GM12878 (cell line): ENCODE results near the gene SORCS1. TPM values are rescaled to one million over a fixed set of nuclear protein-coding genes. Genes with fewer than 3 reads are reported as not detected.

Source experiments
- ATAC-seq: fragments of 200-7000 bp; cut with Tn5 transposase; 3 replicates; pipeline ENCODE4 v1.9.1; 2020; ENCODE audit warnings: mild to moderate bottlenecking, moderate library complexity
- BruUV-seq: library from RNA; stranded (reverse); fragments of 400-500 nt; replicated peaks from 2 replicates; lab custom pipeline; 2021; lab: Mats Ljungman, UMichigan
- CTCF ChIA-PET: fragments of 300-600 bp; sonication (Branson Sonifier 250); formaldehyde crosslinking; extraction: SDS; loops from one replicate; lab custom pipeline; 2021; ENCODE audit warnings: inconsistent platforms; lab: Yijun Ruan, JAX
- POLR2A ChIA-PET: fragments of 350-600 bp; formaldehyde crosslinking; extraction: SDS; loops from one replicate; lab custom pipeline; 2021; ENCODE audit warnings: inconsistent platforms; lab: Charles Lee
- RAD21 ChIA-PET: fragments of 300-600 bp; sonication (Branson Sonifier 250); formaldehyde crosslinking; loops from one replicate; lab custom pipeline; 2023; ENCODE audit warnings: antibody characterized with exemption; ENCODE audit not compliant: unreplicated experiment; lab: Charles Lee
- SMC1A ChIA-PET: fragments of 300-600 bp; sonication (Branson Sonifier 250); formaldehyde crosslinking; loops from one replicate; lab custom pipeline; 2023; ENCODE audit not compliant: unreplicated experiment, uncharacterized antibody; lab: Charles Lee
- DNase-seq: peaks from one replicate; pipeline ENCODE4 v3.0.0-alpha.2; 2011; ENCODE audit warnings: low read depth, low spot score
- FAIRE-seq: peaks from 3 replicates; lab custom pipeline; 2011; peaks lifted over from hg19 to GRCh38; lab: Jason Lieb, UNC
- H2AFZ ChIP-seq: 2 replicates; pipeline ENCODE4 v1.6.0; 2011; ENCODE audit warnings: low read depth, low read length, control low read depth; ENCODE audit not compliant: control insufficient read depth
- H3K27ac ChIP-seq: 2 replicates; pipeline ENCODE4 v1.5.1; 2011; ENCODE audit warnings: control low read depth; ENCODE audit not compliant: control insufficient read depth, insufficient read depth
- H3K27me3 ChIP-seq, 2 experiments: replicated peaks in 1 of 2; 2 replicates each; pipeline versions ENCODE4 v1.6.0 to v1.6.1; 2011; ENCODE audit warnings: low read length in 1 of 2; ENCODE audit not compliant: control insufficient read depth in 2 of 2, insufficient read depth in 2 of 2
- H3K36me3 ChIP-seq, 2 experiments: 2 replicates each; pipeline ENCODE4 v1.5.1; 2011; ENCODE audit warnings: low read length in 1 of 2; ENCODE audit not compliant: control insufficient read depth in 2 of 2, insufficient read depth in 2 of 2
- H3K4me1 ChIP-seq: 2 replicates; pipeline ENCODE4 v1.6.1; 2011; ENCODE audit warnings: mild to moderate bottlenecking, low read length, moderate library complexity, mixed read lengths; ENCODE audit not compliant: control insufficient read depth, insufficient read depth
- H3K4me2 ChIP-seq: 2 replicates; pipeline ENCODE4 v1.6.0; 2011; ENCODE audit warnings: control low read depth; ENCODE audit not compliant: control insufficient read depth, insufficient read depth
- H3K4me3 ChIP-seq: fragments of 200-600 bp; sonication (generic); 2 replicates; pipeline ENCODE4 v1.5.1; 2016
- H3K79me2 ChIP-seq: 2 replicates; pipeline ENCODE4 v1.6.0; 2011; ENCODE audit warnings: low read length; ENCODE audit not compliant: control insufficient read depth, insufficient read depth
- H3K9ac ChIP-seq: 2 replicates; pipeline ENCODE4 v1.8.0; 2011; ENCODE audit warnings: low read length, control low read depth, mixed read lengths; ENCODE audit not compliant: control insufficient read depth, insufficient read depth
- H3K9me3 ChIP-seq: replicated peaks from 3 replicates; pipeline ENCODE4 v1.5.1; 2011; ENCODE audit warnings: mild to moderate bottlenecking, low read length; ENCODE audit not compliant: control insufficient read depth, insufficient read depth
- H4K20me1 ChIP-seq: 2 replicates; pipeline ENCODE4 v1.6.0; 2011; ENCODE audit not compliant: control insufficient read depth, insufficient read depth
- E4F1 ChIP-seq: fragments of 450-650 bp; IDR thresholded peaks from 2 replicates; pipeline ENCODE4 v1.6.1; 2018; ENCODE audit warnings: borderline replicate concordance, mild to moderate bottlenecking; ENCODE audit not compliant: partially characterized antibody
- FOXK2 ChIP-seq: fragments of 450-650 bp; IDR thresholded peaks from 2 replicates; pipeline ENCODE4 v1.6.1; 2017; ENCODE audit warnings: mild to moderate bottlenecking, moderate library complexity
- HDAC2 ChIP-seq: fragments of 200-600 bp; sonication (generic); IDR thresholded peaks from 2 replicates; pipeline ENCODE4 v1.6.1; 2017
- KAT2A ChIP-seq: conservative IDR thresholded peaks from 2 replicates; pipeline ENCODE4 v1.6.1; 2011; ENCODE audit warnings: low read depth, low read length; ENCODE audit not compliant: control insufficient read depth
- LARP7 ChIP-seq: fragments of 450-650 bp; IDR thresholded peaks from 2 replicates; pipeline ENCODE4 v1.6.1; 2017; ENCODE audit warnings: mild to moderate bottlenecking
- MEF2B ChIP-seq: fragments of 450-650 bp; IDR thresholded peaks from 2 replicates; pipeline ENCODE4 v1.6.1; 2018; ENCODE audit warnings: mild to moderate bottlenecking, moderate library complexity; ENCODE audit not compliant: partially characterized antibody, poor library complexity, severe bottlenecking
- PAX5 ChIP-seq: IDR thresholded peaks from 2 replicates; pipeline ENCODE4 v1.6.1; 2011; ENCODE audit warnings: low read depth, low read length, borderline replicate concordance
- PAX8 ChIP-seq: fragments of 450-650 bp; IDR thresholded peaks from 2 replicates; pipeline ENCODE4 v1.6.1; 2017; ENCODE audit warnings: mild to moderate bottlenecking, moderate library complexity
- SMC3 ChIP-seq: IDR thresholded peaks from 2 replicates; pipeline ENCODE4 v1.6.1; 2011; ENCODE audit warnings: low read length, improper control_type of control experiment, borderline replicate concordance
- WRNIP1 ChIP-seq: IDR thresholded peaks from 2 replicates; pipeline ENCODE4 v1.6.1; 2011; ENCODE audit warnings: low read depth, low read length, improper control_type of control experiment, borderline replicate concordance
- ZBTB11 ChIP-seq: fragments of 450-650 bp; formaldehyde crosslinking; IDR thresholded peaks from 2 replicates; pipeline ENCODE4 v1.5.0; 2022; ENCODE audit warnings: mild to moderate bottlenecking, missing genetic modification characterization
- WGBS: methylation state at CpG from one replicate; pipeline ENCODE4 v1.1.6; 2016; ENCODE audit warnings: low lambda C conversion rate; ENCODE audit not compliant: insufficient replicate concordance, insufficient coverage; ENCODE audit errors: missing lambda C conversion rate; 5-methylcytosine and 5-hydroxymethylcytosine counted together
- in situ Hi-C: fragments of 300-500 bp; cut with MboI; formaldehyde crosslinking; loops from 9 replicates; pipeline ENCODE4 v1.14.3; 2018; ENCODE audit warnings: mixed read lengths
- intact Hi-C: fragments of 100-400 bp; cut with micrococcal nuclease; formaldehyde crosslinking; loops from one replicate; pipeline ENCODE4 v1.14.2; 2022; ENCODE audit not compliant: unreplicated experiment
- polyA plus RNA-seq, 11 experiments: library from polyadenylated mRNA; depleted of rRNA in 4 of 11; unstranded in 6 of 11; stranded (reverse) in 5 of 11; fragments of >200 nt; fragmentation: Nextera tagmentation in 4 of 11; fragmentation: Illumina TruSeq in 1 of 11; extraction: Ambion mirVana in 4 of 11; extraction: Trizol in 1 of 11; gene quantifications; 1 replicate in 1 of 11; 2 replicates in 10 of 11; pipeline versions ENCODE4 v1.2.1 to v1.2.3, GENCODE V29; 2011 to 2016; ENCODE audit warnings: inconsistent platforms in 2 of 11, missing spikeins in 2 of 11, low read depth in 1 of 11
- total RNA-seq, 4 experiments: library from RNA; depleted of rRNA in 3 of 4; stranded (reverse); fragments of >200 nt in 3 of 4; fragmentation: Illumina TruSeq in 1 of 4; extraction: Trizol in 1 of 4; gene quantifications; 2 replicates each; pipeline versions ENCODE4 v1.2.1 to v1.2.3, GENCODE V29; 2013 to 2021

SORCS1 gene
- total and polyA plus RNA-seq, 10 of the 15 experiments (the other 5 are each of a cell fraction or from before 2014, with no cell fraction given): 0.02 to 9.6 (median 0.06) TPM; not detected in 3

DNA sequence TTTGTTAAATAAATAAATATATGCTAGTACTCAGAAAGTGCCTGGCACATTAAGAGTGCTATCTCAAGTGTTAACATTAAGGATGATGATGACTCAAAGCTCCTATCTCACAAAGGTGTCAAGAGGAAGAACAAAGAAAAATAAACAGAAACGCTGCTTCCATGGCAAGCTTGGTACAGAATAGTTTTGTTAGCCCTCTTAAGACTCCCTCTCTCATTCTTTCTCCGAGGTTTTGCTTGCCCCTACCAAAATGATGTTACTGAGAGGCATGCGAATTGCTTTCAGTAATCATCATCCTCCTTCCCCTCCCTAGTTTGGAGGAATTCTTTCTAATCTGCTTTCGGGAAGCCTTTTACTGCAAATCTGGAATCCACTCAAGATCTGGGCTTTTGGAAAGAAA lies 96.7 kb downstream of the SORCS1 start (continued):
- no peak for TF ChIP-seq ZBTB11 (CRISPR knock-in tag)
- no peak for TF ChIP-seq MEF2B
- no peak for TF ChIP-seq SMC3
- TF ChIP-seq PAX8: no peak
- TF ChIP-seq KAT2A: no peak
- no peak for TF ChIP-seq WRNIP1
- no peak for TF ChIP-seq LARP7
- TF ChIP-seq HDAC2: no peak

- ChIA-PET RAD21 (no interaction called here), POLR2A (no interaction called here), SMC1A (interaction anchor here (1.5 kb wide), 1 partner anchor 8 kb away, joined by 3 read pairs; no protein-coding TSS in a partner anchor), CTCF (interaction anchor here (1.5 kb wide), 1 partner anchor 359 kb away, joined by 3 read pairs; no protein-coding TSS in a partner anchor)
- H3K4me3 ChIP-seq: no peak overlapping the region
- FAIRE-seq (no peak), DNase-seq (no peak), ATAC-seq (no peak)
- BruUV-seq: no TSS peak
- no peaks in the 10 kb centered on the region for H4K20me1 ChIP-seq
- intact Hi-C loops (no loop called here), in situ Hi-C loops (no loop called here)
- H3K9ac ChIP-seq: no peak overlapping the region
- no peaks in the 10 kb centered on the region for H3K79me2 ChIP-seq
- H3K9me3 ChIP-seq: no peaks in the 10 kb centered on the region
- H3K36me3 ChIP-seq: no peaks in the 10 kb centered on the region
- WGBS: 15% methylated on average over 5 of the region's 5 CpGs
- H3K27me3 ChIP-seq: no peaks in the 10 kb centered on the region
- no peak overlapping the region for H3K4me2 ChIP-seq
- no peak for TF ChIP-seq E4F1
- no peak for TF ChIP-seq FOXK2
- TF ChIP-seq PAX5: no peak
- no peaks in the 10 kb centered on the region for H3K4me1 ChIP-seq
- no peak overlapping the region for H2AFZ ChIP-seq
- H3K27ac ChIP-seq: no peak overlapping the region
These were observed 100.4 kb downstream of the SORCS1 start for GRCh38 chr10:107064075-107064474.
